HepG2 (cell line): Measurements from ENCODE around the gene ACSM2A. TPM values are rescaled to one million over a fixed set of nuclear protein-coding genes. Genes with fewer than 3 reads are reported as not detected.
"Not testable (repeated sequence)": the region's sequence is repeated elsewhere in the genome, so short reads cannot be mapped to it uniquely, and the experiment has no call there.

Experiments used
- ATAC-seq: fragments of 200-7000 bp; cut with Tn5 transposase; 3 replicates; pipeline ENCODE4 v1.9.1; 2020; ENCODE audit warnings: mild to moderate bottlenecking, moderate library complexity
- Bru-seq: library from RNA; stranded (reverse); fragments of 400-500 nt; gene quantifications from one replicate; lab custom pipeline; 2021; lab: Mats Ljungman, UMichigan
- BruChase-seq, 2 experiments: library from RNA; stranded (reverse); fragments of 400-500 nt; gene quantifications; one replicate each; lab custom pipeline; 2021; lab: Mats Ljungman, UMichigan
- BruUV-seq: library from RNA; stranded (reverse); fragments of 400-500 nt; replicated peaks from 2 replicates; lab custom pipeline; 2021; lab: Mats Ljungman, UMichigan
- CTCF ChIA-PET: fragments of 300-600 bp; formaldehyde crosslinking; extraction: SDS; loops from one replicate; lab custom pipeline; 2021; ENCODE audit warnings: low total read pairs, inconsistent platforms, low intra/inter-chr PET ratio; lab: Yijun Ruan, JAX
- POLR2A ChIA-PET: fragments of 350-600 bp; sonication (Branson Sonifier 250); formaldehyde crosslinking; loops from one replicate; lab custom pipeline; 2020; ENCODE audit warnings: antibody characterized with exemption, inconsistent platforms; lab: Yijun Ruan, JAX
- DNase-seq: peaks from one replicate; pipeline ENCODE4 v3.0.0-alpha.2; 2015; ENCODE audit warnings: low spot score
- FAIRE-seq: peaks from 3 replicates; lab custom pipeline; 2011; peaks lifted over from hg19 to GRCh38; lab: Jason Lieb, UNC
- H2AFZ ChIP-seq: one replicate; pipeline ENCODE4 v1.6.1; 2011; ENCODE audit warnings: low read length, inconsistent platforms
- H3K27ac ChIP-seq: fragments of 300-600 bp; 3 replicates; pipeline ENCODE4 v1.8.0; 2011; ENCODE audit warnings: mixed run types, mild to moderate bottlenecking, mixed read lengths, low read length, inconsistent platforms; ENCODE audit not compliant: insufficient read depth; ENCODE audit errors: extremely low read length
- H3K27me3 ChIP-seq, 2 experiments: fragments of 200-600 bp in 1 of 2; 2 replicates in 1 of 2; 3 replicates in 1 of 2; pipeline versions ENCODE4 v1.6.0 to v1.8.0; 2011; ENCODE audit warnings: low read length in 2 of 2, mild to moderate bottlenecking in 2 of 2, moderate library complexity in 2 of 2, inconsistent platforms in 1 of 2; ENCODE audit not compliant: insufficient read depth in 2 of 2, control insufficient read depth in 1 of 2
- H3K36me3 ChIP-seq, 2 experiments: fragments of 200-600 bp in 1 of 2; replicated peaks in 1 of 2; 2 replicates in 1 of 2; 3 replicates in 1 of 2; pipeline versions ENCODE4 v1.5.1 to v1.8.0; 2011; ENCODE audit warnings: low read length in 2 of 2, inconsistent platforms in 1 of 2; ENCODE audit not compliant: insufficient read depth in 2 of 2, control insufficient read depth in 1 of 2
- H3K4me1 ChIP-seq: 2 replicates; pipeline ENCODE4 v1.5.1; 2012; ENCODE audit warnings: low read length, inconsistent platforms; ENCODE audit not compliant: insufficient read depth
- H3K4me2 ChIP-seq: 2 replicates; pipeline ENCODE4 v1.6.0; 2011; ENCODE audit warnings: low read depth, low read length, inconsistent platforms
- H3K4me3 ChIP-seq, 3 experiments: fragments of 200-600 bp in 1 of 3; sonication (generic), shearing (Covaris generic) in 1 of 3; replicated peaks in 1 of 3; 2 replicates each; pipeline ENCODE4 v1.5.1; 2011 to 2016; ENCODE audit warnings: low read length in 3 of 3, inconsistent platforms in 2 of 3, low read depth in 2 of 3, mild to moderate bottlenecking in 2 of 3, control low read depth in 1 of 3, mixed read lengths in 1 of 3; ENCODE audit not compliant: insufficient read depth in 1 of 3
- H3K79me2 ChIP-seq: one replicate; pipeline ENCODE4 v1.6.1; 2011; ENCODE audit warnings: low read length, inconsistent platforms; ENCODE audit not compliant: insufficient read depth
- H3K9ac ChIP-seq: 2 replicates; pipeline ENCODE4 v1.6.0; 2011; ENCODE audit warnings: mild to moderate bottlenecking, low read depth, low read length, inconsistent platforms; ENCODE audit not compliant: insufficient read depth
- H3K9me3 ChIP-seq: 2 replicates; pipeline ENCODE4 v1.5.1; 2012; ENCODE audit warnings: mild to moderate bottlenecking, low read length
- H4K20me1 ChIP-seq: 2 replicates; pipeline ENCODE4 v1.6.0; 2011; ENCODE audit warnings: inconsistent platforms, mild to moderate bottlenecking, low read length, moderate library complexity; ENCODE audit not compliant: insufficient read depth
- GATAD2A ChIP-seq: IDR thresholded peaks from 2 replicates; pipeline ENCODE4 v1.6.1; 2016
- MED1 ChIP-seq: sonication (generic); formaldehyde crosslinking; IDR thresholded peaks from 2 replicates; pipeline ENCODE4 v1.4.0; 2020; ENCODE audit warnings: missing genetic modification reagents
- RARA ChIP-seq: IDR thresholded peaks from 2 replicates; pipeline ENCODE4 v1.6.1; 2016; ENCODE audit warnings: missing genetic modification reagents, missing compliant biosample characterization
- RXRB ChIP-seq: IDR thresholded peaks from 2 replicates; pipeline ENCODE4 v1.6.1; 2016; ENCODE audit warnings: borderline replicate concordance, missing genetic modification reagents, missing compliant biosample characterization
- ZNF331 ChIP-seq: sonication (generic); formaldehyde crosslinking; IDR thresholded peaks from 2 replicates; pipeline ENCODE4 v1.4.0; 2020; ENCODE audit warnings: missing genetic modification reagents
- WGBS: methylation state at CpG from one replicate; pipeline ENCODE4 v1.1.6; 2017; ENCODE audit warnings: low lambda C conversion rate; 5-methylcytosine and 5-hydroxymethylcytosine counted together
- in situ Hi-C: cut with HindIII; loops from 2 replicates; pipeline ENCODE4 v1.10.0; 2017; ENCODE audit warnings: low pct_unique_long_range_greater_than_20kb; ENCODE audit not compliant: extremely low pct_ligation_motif_present
- intact Hi-C: fragments of 100-400 bp; cut with micrococcal nuclease; formaldehyde crosslinking; loops from one replicate; pipeline ENCODE4 v1.10.0; 2022; ENCODE audit not compliant: unreplicated experiment
- long read RNA-seq, 2 experiments: library from RNA in 1 of 2; library from polyadenylated mRNA in 1 of 2; stranded (forward) in 1 of 2; unstranded in 1 of 2; transcript quantifications; one replicate each; pipeline ENCODE4 v2.0.0, GENCODE V29; 2019 to 2022
- polyA minus RNA-seq, 3 experiments: library from RNA; depleted of rRNA, polyadenylated mRNA; stranded (reverse); fragments of >200 nt; gene quantifications; 2 replicates each; pipeline ENCODE4 v1.2.3, GENCODE V29; 2011; ENCODE audit warnings: low replicate concordance in 1 of 3
- polyA plus RNA-seq, 8 experiments: library from polyadenylated mRNA; depleted of rRNA in 3 of 8; stranded (reverse) in 7 of 8; unstranded in 1 of 8; fragments of >200 nt; fragmentation: Illumina TruSeq in 4 of 8; extraction: Trizol in 4 of 8; gene quantifications; 2 replicates each; pipeline versions ENCODE4 v1.2.1 to v1.2.3, GENCODE V29; 2011 to 2016; ENCODE audit warnings: low read depth in 4 of 8, missing spikeins in 1 of 8, mixed read lengths in 1 of 8; ENCODE audit not compliant: insufficient read depth in 1 of 8
- total RNA-seq, 5 experiments: library from RNA; depleted of rRNA; stranded (reverse); fragments of >200 nt; fragmentation: Illumina TruSeq; extraction: Trizol; gene quantifications; 2 replicates each; pipeline ENCODE4 v1.2.3, GENCODE V29; 2016; ENCODE audit warnings: low read depth in 1 of 5
- TF ChIP-seq, protein P1 (sequence below): sonication (generic); formaldehyde crosslinking; IDR thresholded peaks from 2 replicates; pipeline ENCODE4 v1.4.0; 2020; ENCODE audit warnings: missing genetic modification reagents, borderline replicate concordance
- TF ChIP-seq, protein P2 (sequence below): IDR thresholded peaks from 2 replicates; pipeline ENCODE4 v1.6.1; 2016; ENCODE audit warnings: missing compliant biosample characterization, missing genetic modification reagents, borderline replicate concordance

ACSM2A gene, protein sequence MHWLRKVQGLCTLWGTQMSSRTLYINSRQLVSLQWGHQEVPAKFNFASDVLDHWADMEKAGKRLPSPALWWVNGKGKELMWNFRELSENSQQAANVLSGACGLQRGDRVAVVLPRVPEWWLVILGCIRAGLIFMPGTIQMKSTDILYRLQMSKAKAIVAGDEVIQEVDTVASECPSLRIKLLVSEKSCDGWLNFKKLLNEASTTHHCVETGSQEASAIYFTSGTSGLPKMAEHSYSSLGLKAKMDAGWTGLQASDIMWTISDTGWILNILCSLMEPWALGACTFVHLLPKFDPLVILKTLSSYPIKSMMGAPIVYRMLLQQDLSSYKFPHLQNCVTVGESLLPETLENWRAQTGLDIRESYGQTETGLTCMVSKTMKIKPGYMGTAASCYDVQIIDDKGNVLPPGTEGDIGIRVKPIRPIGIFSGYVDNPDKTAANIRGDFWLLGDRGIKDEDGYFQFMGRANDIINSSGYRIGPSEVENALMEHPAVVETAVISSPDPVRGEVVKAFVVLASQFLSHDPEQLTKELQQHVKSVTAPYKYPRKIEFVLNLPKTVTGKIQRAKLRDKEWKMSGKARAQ
- total RNA-seq (2016; rRNA removed; fragmentation: Illumina TruSeq; extraction: Trizol): 10.6 and 16.3 TPM in 2 replicates
- total RNA-seq (2016; cell fraction: cytosol; rRNA removed; fragmentation: Illumina TruSeq; extraction: Trizol; ENCODE audit: low read depth): 2.9 and 3.1 TPM in 2 replicates
- 11.7 and 15.3 TPM in 2 replicates for total RNA-seq (2016; cell fraction: insoluble cytoplasmic fraction; rRNA removed; fragmentation: Illumina TruSeq; extraction: Trizol)
- 4.0 and 5.9 TPM in 2 replicates for total RNA-seq (2016; cell fraction: membrane; rRNA removed; fragmentation: Illumina TruSeq; extraction: Trizol)
- 28.0 and 30.1 TPM in 2 replicates for total RNA-seq (2016; cell fraction: nucleus; rRNA removed; fragmentation: Illumina TruSeq; extraction: Trizol)
- 11.4 and 20.8 TPM in 2 replicates for polyA plus RNA-seq (2011; rRNA removed)
- polyA plus RNA-seq (2011; cell fraction: cytosol; rRNA removed): 5.3 and 12.2 TPM in 2 replicates
- 20.1 and 45.8 TPM in 2 replicates for polyA plus RNA-seq (2011; cell fraction: nucleus; rRNA removed)
- 30.0 and 36.4 TPM in 2 replicates for polyA plus RNA-seq (2012)
- polyA plus RNA-seq (2016; cell fraction: cytosol; fragmentation: Illumina TruSeq; extraction: Trizol; ENCODE audit: low read depth): 2.7 and 3.5 TPM in 2 replicates
- polyA plus RNA-seq (2016; cell fraction: insoluble cytoplasmic fraction; fragmentation: Illumina TruSeq; extraction: Trizol; ENCODE audit: low read depth): 8.6 and 9.3 TPM in 2 replicates
- 4.8 and 5.5 TPM in 2 replicates for polyA plus RNA-seq (2016; cell fraction: membrane; fragmentation: Illumina TruSeq; extraction: Trizol; ENCODE audit: low read depth)
- polyA plus RNA-seq (2016; cell fraction: nucleus; fragmentation: Illumina TruSeq; extraction: Trizol; ENCODE audit: insufficient read depth, low read depth): 37.9 and 41.5 TPM in 2 replicates
- polyA minus RNA-seq (2011; rRNA and poly(A)+ RNA removed; ENCODE audit: low replicate concordance): 3.7 TPM in 1 of 2 replicates, not detected in the other
- 3.5 and 4.2 TPM in 2 replicates for polyA minus RNA-seq (2011; cell fraction: cytosol; rRNA and poly(A)+ RNA removed)
- 39.3 and 73.2 TPM in 2 replicates for polyA minus RNA-seq (2011; cell fraction: nucleus; rRNA and poly(A)+ RNA removed)
- Bru-seq, nascent RNA: percentile 81 among the genes with signal in this experiment
- BruChase-seq, experiment 1, labeled RNA remaining after a 6-hour chase: percentile 68 among the genes with signal in this experiment
- BruChase-seq, experiment 2, labeled RNA remaining after a 2-hour chase: percentile 76 among the genes with signal in this experiment
- long read RNA-seq, experiment 1, partial matches to known transcripts: 2 of 9 reads
- long read RNA-seq, experiment 1, other reads (novel, unspliced or antisense): 3 of 9 reads
- long read RNA-seq, experiment 2, transcript ACSM2A-209 (14 exons, 2,837 nt): major isoform, 7 of 14 reads
- long read RNA-seq, experiment 2, partial matches to known transcripts: 2 of 14 reads
- long read RNA-seq, experiment 2, other reads (novel, unspliced or antisense): 4 of 14 reads

DNA sequence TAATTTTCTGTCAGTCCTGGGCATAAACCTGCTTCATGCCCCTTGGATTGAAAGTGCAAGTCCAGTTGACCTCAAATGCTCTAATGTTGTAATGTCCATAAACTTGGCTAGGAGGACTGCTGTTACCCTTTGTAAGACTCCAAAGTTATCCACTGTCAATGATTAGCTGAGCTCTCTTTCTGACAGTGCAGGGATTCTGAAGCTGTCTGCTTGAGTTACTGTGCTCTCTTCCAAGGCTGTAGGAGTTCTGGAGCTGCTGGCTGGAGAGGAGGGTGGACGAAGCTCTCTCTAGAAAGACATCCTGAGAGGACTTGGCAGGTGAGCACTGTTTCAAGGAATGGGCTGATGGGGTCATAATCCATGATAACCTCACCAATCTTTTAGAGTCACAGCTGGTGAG is at the start of gene ACSM2A:
Gene ACSM2A, plus strand, starts transcription at position 158 of the 400 bp plus-strand sequence. CDS start 8,594 bp downstream, outside the sequence.
- H3K9me3 ChIP-seq, H3K36me3 ChIP-seq, POLR2A ChIA-PET, H2AFZ ChIP-seq, H3K79me2 ChIP-seq, CTCF ChIA-PET, in situ Hi-C loops, BruUV-seq, intact Hi-C loops, H3K27me3 ChIP-seq, H3K4me3 ChIP-seq, H4K20me1 ChIP-seq: not testable (repeated sequence)
- Histone ChIP-seq H3K4me1 (peaks cover 11% of the 10 kb centered on the region), H3K9ac (peak within 1 kb of the TSS; percentile 22; the same call in 1 of the 2 replicates), H3K4me2 (peak within 1 kb of the TSS; percentile 67), H3K27ac (peak within 1 kb of the TSS; percentile 46)
- FAIRE-seq: peak; percentile 86
- TF ChIP-seq MED1 (CRISPR knock-in tag) (peak; percentile 30; the same call in 1 of the 2 replicates), RARA (CRISPR knock-in tag) (0 out of 2 replicates have a peak, but pooled peaks have one; percentile 10), GATAD2A (CRISPR knock-in tag) (peak; percentile 41; the same call in 1 of the 2 replicates), ZNF331 (CRISPR knock-in tag) (0 out of 2 replicates have a peak, but pooled peaks have one; percentile 27), RXRB (CRISPR knock-in tag) (peak; percentile 62)
- TF ChIP-seq, protein P1, sequence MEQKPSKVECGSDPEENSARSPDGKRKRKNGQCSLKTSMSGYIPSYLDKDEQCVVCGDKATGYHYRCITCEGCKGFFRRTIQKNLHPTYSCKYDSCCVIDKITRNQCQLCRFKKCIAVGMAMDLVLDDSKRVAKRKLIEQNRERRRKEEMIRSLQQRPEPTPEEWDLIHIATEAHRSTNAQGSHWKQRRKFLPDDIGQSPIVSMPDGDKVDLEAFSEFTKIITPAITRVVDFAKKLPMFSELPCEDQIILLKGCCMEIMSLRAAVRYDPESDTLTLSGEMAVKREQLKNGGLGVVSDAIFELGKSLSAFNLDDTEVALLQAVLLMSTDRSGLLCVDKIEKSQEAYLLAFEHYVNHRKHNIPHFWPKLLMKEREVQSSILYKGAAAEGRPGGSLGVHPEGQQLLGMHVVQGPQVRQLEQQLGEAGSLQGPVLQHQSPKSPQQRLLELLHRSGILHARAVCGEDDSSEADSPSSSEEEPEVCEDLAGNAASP (CRISPR knock-in tag): peak; percentile 82; the same call in 1 of the 2 replicates
- TF ChIP-seq, protein P2, sequence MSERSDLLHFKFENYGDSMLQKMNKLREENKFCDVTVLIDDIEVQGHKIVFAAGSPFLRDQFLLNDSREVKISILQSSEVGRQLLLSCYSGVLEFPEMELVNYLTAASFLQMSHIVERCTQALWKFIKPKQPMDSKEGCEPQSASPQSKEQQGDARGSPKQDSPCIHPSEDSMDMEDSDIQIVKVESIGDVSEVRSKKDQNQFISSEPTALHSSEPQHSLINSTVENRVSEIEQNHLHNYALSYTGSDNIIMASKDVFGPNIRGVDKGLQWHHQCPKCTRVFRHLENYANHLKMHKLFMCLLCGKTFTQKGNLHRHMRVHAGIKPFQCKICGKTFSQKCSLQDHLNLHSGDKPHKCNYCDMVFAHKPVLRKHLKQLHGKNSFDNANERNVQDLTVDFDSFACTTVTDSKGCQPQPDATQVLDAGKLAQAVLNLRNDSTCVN (CRISPR knock-in tag): peak; percentile 62; the same call in 1 of the 2 replicates
- DNase-seq: peak; percentile 37
- no CpG with 5 or more reads among the region's 1 CpG for WGBS
- ATAC-seq: peak; percentile 84
